ENCODE results near the gene AKT2.

GRCh38 chr19:40213251-40213829, 71.8 kb downstream of the AKT2 start:
- TF ChIP-seq POLR2A (IDR thresholded peaks at IDR 0.05) (no peak), CTCF (IDR thresholded peaks at IDR 0.05) (no peak), POLR2AphosphoS5 (IDR thresholded peaks at IDR 0.05; ENCODE audit: insufficient read depth in 1 of 2, low read depth in 1 of 2) (no peak)

All from vagina (tissue), 2 donors.